ENCODE measurements around the gene LPIN1.

DNA sequence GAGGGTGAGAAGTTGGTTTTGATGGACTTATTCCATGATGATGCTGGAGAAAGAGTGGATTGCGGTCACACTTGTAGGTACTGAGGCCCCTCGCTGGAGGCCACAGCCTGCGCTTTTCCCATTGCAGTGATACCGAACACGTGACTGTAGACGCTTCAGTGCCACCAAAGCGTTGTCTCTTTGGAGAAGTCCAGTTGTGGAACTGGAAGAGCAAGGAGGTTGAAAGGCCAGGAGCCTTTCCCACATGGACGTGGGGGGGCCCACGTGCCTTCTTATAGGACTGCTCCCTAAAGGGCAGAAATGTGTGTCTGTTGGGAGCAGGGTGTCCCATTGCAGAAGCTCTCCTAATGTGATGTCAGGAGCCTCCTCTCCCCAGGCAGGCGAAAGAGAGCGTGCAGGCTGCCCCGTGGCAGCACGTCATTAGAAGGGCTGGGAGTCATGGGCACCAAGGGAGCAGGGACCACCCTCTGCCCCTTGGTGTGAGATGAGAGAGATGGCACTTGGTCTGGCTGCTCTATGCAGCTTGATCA lies 31.5 kb downstream of the LPIN1 start:
- TF ChIP-seq, protein P1, sequence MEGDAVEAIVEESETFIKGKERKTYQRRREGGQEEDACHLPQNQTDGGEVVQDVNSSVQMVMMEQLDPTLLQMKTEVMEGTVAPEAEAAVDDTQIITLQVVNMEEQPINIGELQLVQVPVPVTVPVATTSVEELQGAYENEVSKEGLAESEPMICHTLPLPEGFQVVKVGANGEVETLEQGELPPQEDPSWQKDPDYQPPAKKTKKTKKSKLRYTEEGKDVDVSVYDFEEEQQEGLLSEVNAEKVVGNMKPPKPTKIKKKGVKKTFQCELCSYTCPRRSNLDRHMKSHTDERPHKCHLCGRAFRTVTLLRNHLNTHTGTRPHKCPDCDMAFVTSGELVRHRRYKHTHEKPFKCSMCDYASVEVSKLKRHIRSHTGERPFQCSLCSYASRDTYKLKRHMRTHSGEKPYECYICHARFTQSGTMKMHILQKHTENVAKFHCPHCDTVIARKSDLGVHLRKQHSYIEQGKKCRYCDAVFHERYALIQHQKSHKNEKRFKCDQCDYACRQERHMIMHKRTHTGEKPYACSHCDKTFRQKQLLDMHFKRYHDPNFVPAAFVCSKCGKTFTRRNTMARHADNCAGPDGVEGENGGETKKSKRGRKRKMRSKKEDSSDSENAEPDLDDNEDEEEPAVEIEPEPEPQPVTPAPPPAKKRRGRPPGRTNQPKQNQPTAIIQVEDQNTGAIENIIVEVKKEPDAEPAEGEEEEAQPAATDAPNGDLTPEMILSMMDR (IDR thresholded peaks at IDR 0.05; ENCODE audit: low read depth, low read length) = no peak
- no peak for TF ChIP-seq EZH2phosphoT487 (IDR thresholded peaks at IDR 0.05; ENCODE audit: low read depth)

All from OCI-LY3 (cell line).